Transverse colon (tissue), 4 donors: ENCODE results near the gene RAB26.
"Not testable (repeated sequence)": the region's sequence is repeated elsewhere in the genome, so short reads cannot be mapped to it uniquely, and the experiment has no call there.

ENCODE experiments used
- EP300 ChIP-seq: sonication (generic); formaldehyde crosslinking; IDR thresholded peaks from one replicate; pipeline ENCODE4 v1.6.1; 2017; ENCODE audit warnings: antibody characterized with exemption, low read depth
- POLR2AphosphoS5 ChIP-seq, 3 donors: sonication (generic); formaldehyde crosslinking; IDR thresholded peaks; one replicate each; pipeline ENCODE4 v1.6.1; 2016; ENCODE audit warnings: antibody characterized with exemption in 3 of 3
- TF ChIP-seq, protein P1 (sequence below), 5 experiments: fragments of 200-600 bp in 3 of 5; fragments of 450-650 bp in 2 of 5; sonication (generic) in 3 of 5; IDR thresholded peaks; 1 replicate in 2 of 5; 2 replicates in 3 of 5; pipeline ENCODE4 v1.5.1; 2016 to 2017; ENCODE audit warnings: antibody characterized with exemption in 5 of 5, inconsistent platforms in 3 of 5, mild to moderate bottlenecking in 2 of 5, moderate library complexity in 1 of 5

GRCh38 chr16:2133797-2134196 lies 14.6 kb upstream of the RAB26 start:
- TF ChIP-seq, protein P1, sequence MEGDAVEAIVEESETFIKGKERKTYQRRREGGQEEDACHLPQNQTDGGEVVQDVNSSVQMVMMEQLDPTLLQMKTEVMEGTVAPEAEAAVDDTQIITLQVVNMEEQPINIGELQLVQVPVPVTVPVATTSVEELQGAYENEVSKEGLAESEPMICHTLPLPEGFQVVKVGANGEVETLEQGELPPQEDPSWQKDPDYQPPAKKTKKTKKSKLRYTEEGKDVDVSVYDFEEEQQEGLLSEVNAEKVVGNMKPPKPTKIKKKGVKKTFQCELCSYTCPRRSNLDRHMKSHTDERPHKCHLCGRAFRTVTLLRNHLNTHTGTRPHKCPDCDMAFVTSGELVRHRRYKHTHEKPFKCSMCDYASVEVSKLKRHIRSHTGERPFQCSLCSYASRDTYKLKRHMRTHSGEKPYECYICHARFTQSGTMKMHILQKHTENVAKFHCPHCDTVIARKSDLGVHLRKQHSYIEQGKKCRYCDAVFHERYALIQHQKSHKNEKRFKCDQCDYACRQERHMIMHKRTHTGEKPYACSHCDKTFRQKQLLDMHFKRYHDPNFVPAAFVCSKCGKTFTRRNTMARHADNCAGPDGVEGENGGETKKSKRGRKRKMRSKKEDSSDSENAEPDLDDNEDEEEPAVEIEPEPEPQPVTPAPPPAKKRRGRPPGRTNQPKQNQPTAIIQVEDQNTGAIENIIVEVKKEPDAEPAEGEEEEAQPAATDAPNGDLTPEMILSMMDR (IDR thresholded peaks at IDR 0.05) = not testable (repeated sequence)
- not testable (repeated sequence) for TF ChIP-seq EP300; POLR2AphosphoS5 (IDR thresholded peaks at IDR 0.05)
